ENCODE results near the gene KHDRBS2.

Gene KHDRBS2

GRCh38 chr6:62009445-62009844, 276.6 kb downstream of the KHDRBS2 start:
- DNase-seq = no peak

GRCh38 chr6:61989616-61990015, 296.4 kb downstream of the KHDRBS2 start:
- no peak for DNase-seq

DNA sequence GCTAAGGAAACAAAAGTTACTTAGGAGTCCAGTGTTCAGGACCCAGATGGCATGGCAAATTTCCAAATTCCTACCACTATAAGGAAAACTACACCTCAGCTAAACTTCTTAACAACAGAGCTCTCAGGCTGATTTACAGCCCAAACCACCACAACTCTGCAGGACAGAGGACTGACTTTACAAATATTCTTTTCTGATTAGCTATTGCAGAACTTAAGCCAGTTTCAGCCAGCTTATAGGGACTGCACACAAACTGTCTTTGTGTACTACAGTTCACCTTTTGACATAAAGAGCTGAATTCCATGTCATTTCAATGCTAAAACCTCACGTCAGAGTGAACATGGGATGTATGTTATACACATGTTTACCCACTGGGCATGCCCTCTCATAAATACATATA, 305.4 kb downstream of the KHDRBS2 start:
- no peak for DNase-seq

DNA sequence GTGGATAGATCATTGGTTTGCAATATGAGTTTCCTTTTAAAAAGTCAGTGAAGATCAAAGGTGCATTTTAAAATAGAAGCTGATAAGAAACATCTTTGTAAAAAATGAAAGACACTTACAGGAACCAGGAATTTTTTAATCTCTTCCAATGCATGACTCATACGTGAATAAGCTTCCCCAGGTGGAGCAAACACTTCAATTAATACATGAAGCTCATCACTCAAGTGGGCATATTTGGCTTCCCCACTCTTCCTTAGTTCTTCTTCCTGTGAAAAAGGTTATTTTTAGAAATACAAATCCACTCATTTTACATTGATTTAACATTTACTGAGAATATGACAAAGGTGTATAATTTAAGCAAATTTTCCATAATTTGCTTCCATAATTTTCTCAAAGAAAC, 308.1 kb downstream of the KHDRBS2 start:
- no peak for DNase-seq

GRCh38 chr6:61977099-61977498, 308.9 kb downstream of the KHDRBS2 start:
- no peak for DNase-seq

DNA sequence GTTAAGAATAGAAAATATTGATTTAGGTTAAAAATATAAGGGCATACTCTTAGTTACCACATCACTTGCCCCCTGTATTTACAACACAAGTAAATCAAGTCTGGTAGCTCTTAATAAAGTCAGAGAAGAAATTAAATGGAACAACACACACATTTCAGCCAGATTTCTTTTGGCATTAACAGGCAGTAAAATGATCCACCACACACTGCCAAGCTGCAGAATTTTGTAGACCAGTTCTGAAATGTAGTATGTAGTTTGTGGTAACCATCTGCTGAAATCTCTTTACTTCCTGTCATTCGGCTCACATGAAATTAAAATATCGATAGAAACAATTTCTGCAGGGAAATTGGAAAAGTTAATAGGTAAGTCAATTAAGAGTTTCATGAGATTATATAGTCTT, 326.8 kb downstream of the KHDRBS2 start:
- no peak for DNase-seq

GRCh38 chr6:61953851-61954250, 332.2 kb downstream of the KHDRBS2 start:
- no peak for DNase-seq

DNA sequence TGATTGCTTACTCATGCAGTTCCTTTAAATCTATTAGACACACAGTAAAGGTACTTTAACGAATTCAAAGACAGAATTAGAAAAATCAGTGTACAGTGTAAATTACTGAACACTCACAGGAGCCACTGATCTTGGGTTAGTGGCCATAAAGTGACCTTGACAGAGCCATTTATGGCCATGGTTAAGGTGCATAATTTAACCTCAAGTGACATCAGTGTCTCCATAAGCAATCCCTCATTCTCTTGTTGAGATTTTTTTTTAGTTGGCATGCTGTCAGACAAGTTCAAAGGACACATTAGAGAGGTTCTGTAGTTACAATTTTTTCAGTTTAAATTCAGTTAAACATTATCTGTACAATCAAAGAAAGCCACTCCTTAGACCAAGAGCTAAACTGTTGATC, 334.4 kb downstream of the KHDRBS2 start:
- no peak for DNase-seq

DNA sequence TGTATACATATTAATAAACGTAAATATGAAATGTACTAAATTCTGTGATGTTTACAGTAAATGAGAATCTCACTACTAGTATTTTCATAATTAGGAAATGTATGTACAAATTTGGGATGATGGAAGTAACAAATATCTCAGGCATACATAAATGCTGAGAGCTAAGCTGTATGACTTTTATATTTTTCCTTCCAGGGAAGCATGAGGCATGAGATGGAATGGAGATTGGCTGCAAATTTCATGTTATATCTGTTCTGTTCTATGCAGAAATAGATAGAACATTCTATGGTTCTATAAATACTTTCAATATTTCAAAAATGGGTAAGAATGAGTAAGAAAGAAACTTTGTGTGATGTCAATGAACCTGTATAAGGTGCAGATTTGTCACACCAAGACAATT, 335.2 kb downstream of the KHDRBS2 start:
- no peak for DNase-seq

GRCh38 chr6:61949971-61950370, 336.1 kb downstream of the KHDRBS2 start:
- no peak for DNase-seq

DNA sequence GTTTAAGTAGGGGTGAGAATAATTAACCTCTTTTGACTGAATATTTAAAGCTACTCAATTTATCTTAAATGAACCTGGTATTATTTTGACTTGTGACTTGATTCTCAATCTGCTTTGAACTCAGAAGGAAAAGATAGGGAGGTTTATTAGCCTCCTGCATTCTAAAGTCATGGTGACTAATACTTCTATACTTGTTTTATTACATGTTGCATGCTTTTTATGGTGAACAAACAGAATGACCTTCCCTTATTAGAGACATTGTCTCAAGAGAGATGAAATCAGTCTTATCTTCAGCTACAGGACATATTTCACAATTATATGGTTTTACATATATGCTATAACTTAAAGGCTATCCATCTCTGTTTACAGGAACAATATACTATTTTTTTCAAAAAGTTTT, 336.9 kb downstream of the KHDRBS2 start:
- DNase-seq = no peak

DNA sequence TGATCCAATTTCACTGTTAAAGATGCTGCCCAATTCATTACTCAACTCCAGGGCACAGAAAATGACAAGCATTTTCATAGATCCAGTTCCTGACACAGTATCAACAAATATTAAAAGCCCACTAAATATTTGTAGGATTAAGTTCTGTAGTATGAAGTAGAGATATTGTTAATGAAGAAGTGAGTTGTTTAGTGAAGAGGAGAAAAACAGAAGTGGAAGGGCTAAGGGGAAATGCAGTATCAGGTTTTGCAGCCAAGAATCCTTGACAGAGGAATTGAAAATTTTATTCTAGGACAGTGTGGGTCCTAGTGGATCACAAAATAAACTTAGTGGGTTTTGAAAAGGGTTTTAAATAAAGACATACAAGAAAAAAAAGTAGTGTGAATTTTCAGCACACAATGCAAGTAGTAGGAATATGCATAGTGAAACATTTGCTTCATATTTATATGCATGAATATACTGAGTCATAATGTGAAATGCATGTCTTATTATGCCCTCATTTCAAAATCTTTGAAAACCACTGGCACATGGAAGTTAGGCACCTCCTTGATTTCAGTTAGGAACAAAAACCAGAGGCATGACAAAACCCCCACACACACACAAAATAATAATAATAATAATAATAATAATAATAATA, 338.6 kb downstream of the KHDRBS2 start:
- no peak for DNase-seq

DNA sequence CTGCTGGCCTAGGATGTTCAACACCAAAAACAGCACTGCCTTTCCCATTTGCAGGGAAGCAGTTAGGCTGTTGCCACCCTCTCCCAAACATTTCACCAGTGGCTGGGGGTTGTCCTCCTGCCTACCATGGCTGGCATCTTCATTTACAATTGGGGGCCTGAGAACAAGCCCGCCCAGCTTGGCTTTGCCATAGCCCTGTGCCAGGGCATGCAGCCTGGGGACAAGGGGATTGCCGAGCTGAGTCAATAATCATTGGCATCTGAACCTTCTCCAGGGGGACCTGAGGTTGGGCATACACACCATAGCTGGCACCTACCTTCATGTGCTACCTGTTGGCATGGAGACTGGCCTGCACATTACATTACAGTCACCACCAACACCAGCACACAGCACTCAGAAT, 345.1 kb downstream of the KHDRBS2 start:
- no peak for DNase-seq

DNA sequence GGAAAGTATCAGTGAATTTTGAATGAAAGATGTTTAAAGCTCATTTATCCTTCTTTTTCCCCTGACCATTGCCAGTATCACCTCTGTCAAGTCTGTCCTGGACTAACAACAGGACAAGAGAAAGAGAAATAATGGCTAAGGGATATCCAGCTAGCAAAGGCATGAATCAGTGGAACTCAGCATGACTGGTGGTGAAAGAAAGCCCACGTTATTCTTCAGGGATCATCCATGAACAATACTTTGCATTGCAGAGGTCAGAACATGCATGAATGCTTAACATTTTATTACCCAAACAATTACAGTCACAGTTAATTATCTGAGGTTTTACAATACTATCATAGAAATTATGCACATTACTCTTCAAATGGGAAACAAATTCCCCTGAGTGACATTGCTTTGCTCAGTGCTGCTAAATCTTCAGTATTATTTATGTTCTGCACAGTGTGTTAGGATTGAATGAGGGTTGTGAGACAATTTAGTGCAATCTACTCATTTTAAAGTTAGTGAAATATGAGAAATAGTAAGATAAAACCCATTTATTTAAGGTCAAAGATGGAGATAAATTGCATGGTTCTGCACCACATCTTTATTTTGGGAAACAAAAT, 350.7 kb downstream of the KHDRBS2 start:
- DNase-seq = no peak

DNA sequence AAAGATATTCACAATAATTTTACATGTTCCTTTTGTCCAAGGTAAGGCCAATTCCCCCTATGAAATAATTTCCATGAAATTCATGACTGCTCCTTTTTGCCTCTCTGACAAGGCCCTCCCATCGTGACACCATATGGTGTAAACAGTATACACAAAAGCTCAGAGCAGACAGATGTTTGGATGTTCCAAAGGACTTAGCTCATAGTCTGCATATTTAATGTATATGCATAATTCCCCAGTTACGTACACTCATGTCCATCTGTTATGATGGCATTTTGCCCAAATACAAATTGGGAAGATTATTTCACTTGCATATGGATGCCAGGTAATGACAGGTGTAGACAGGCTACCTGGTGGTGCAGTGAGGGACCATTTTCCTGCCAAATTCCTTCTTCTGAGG, 376.5 kb downstream of the KHDRBS2 start:
- DNase-seq = no peak

- DNase-seq = no peak
Measured at GRCh38 chr6:61901748-61902147, 384.3 kb downstream of the KHDRBS2 start.

GRCh38 chr6:61894536-61894935, 391.5 kb downstream of the KHDRBS2 start:
- DNase-seq = no peak

DNA sequence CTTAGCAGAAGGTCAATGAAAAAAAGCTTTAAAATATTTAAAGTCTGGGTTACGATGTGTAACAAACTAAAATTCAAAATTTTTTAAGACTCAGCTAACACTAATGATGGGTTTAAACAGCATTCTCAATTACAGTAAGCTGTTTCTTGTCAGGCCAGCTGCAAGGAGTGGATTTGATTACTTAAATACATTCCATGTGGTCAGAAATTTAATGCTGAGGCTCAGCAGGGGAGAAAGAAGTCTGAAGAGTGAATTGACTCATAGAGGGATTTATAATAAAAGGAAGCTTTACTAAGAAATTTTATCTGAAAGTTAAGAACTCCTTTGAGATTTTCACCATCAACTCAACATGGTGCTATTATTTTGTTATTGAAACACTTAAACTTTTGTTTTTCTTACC, 398.6 kb downstream of the KHDRBS2 start:
- no peak for DNase-seq

- DNase-seq = no peak
Measured at GRCh38 chr6:61886608-61887259, 399.3 kb downstream of the KHDRBS2 start.

DNA sequence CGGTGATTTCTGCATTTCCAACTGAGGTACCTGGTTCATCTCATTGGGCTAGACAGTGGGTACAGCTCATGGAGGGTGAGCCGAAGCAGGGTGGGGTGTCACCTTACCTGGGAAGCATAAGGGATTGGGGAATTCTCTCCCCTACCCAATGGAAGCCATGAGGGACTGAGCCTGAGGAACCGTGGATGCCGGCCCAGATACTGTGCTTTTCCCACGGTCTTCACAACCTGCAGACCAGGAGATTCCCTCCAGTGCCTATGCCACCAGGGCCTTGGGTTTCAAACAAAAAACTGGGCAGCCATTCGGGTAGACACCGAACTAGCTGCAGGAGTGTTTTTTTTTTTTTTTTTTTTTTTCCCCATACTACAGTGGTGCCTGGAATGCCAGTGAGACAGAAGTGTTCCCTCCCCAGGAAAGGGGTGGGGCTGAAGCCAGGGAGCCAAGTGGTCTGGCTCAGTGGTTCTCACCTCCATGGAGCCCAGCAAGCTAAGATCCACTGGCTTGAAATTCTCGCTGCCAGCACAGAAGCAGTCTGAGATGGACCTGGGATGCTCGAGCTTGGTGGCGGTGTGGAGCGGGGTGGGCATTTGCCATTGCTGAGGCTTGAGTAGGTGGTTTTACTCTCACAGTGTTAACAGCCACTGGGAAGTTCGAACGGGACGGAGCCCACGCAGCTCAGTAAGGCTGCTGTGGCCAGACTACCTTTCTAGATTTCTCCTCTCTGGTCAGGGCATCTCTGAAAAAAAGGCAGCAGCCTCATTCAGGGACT, 416.2 kb downstream of the KHDRBS2 start:
- DNase-seq = no peak

DNA sequence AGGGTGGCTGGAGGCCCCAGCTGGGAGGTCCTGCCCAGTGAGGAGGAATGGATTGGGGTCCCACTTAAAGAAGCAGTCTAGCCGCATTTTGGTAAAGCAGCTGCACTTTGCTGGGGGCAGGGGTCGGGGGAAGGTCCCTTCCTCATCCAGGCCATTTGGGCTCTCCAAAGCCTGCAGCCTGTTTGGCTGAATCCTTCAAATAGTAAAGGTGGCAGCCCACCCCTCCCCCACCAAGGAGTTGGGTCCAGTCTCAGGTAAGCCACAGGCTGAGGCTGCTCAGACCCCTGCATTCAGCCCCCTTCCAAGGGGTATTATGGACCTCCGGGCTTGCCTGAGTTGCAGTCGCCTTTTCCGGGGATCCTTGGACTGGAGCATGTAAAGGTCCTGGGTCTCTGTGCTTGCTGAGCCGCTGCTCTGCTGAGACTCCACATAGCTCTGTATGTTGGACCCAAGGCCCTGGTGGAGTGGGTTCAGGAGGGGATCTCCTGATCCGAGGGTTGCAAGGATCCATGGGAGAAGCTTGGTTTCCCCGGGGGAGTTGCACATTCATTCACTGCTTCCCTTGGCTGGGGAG, 417.4 kb downstream of the KHDRBS2 start:
- DNase-seq = no peak

GRCh38 chr6:61867635-61868034, 418.4 kb downstream of the KHDRBS2 start:
- DNase-seq = no peak

GRCh38 chr6:61857541-61857940, 428.5 kb downstream of the KHDRBS2 start:
- DNase-seq = no peak

- no peak for DNase-seq
Measured at GRCh38 chr6:61841958-61842357, 444.1 kb downstream of the KHDRBS2 start.
